ENCODE results near the gene SLF1.
"Not testable (repeated sequence)": the region's sequence is repeated elsewhere in the genome, so short reads cannot be mapped to it uniquely, and the experiment has no call there.

SLF1 gene

DNA sequence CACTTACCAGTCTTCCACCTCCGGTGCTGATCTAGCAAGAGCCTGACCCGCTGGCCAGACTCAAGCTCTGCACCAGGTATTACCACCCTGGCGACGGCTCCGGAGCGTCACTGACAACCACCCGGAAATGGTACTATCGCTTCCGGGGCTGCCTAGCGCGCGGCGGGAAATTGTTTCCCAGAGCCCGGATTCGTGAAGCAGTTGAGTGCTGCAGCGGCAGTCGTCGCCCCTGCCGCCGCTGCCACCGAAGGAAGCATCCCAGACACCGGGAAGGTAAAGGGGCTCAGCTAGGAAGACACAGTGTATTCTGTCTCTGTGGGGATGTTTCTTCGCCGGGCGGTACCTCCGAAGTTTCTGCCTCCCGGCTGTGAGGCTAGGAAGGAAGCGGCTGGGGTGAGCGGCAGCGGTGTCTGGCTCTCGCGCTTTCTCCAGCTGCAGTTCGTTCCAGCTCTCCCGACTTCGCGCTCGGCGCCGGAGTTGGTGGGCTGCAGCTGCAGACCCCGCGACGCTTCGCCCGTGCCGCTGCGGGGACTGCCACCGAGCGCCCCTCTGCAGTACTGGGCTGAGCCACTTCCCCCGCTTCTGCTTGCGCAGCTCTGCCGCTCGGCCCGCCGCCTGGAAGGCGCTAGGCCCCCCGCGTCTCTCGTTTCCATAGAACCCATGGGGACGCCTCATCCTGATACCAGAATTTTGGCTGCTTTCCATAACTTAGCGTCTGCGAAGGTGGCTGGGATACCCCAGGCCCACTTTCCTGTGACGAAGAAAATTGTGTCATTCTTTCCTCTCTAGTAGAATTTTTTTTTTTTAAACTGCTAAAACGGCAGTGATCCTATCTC, at the start of gene SLF1, which contains the start of gene KIAA0825:
Gene SLF1, plus strand, starts transcription at position 177 of the 836 bp plus-strand sequence. CDS start 10,142 bp downstream, outside the sequence.
Gene KIAA0825, minus strand, starts transcription at position 112 of the 836 bp plus-strand sequence. CDS start 81,478 bp downstream, outside the sequence.
- peak; percentile 90 for DNase-seq

DNA sequence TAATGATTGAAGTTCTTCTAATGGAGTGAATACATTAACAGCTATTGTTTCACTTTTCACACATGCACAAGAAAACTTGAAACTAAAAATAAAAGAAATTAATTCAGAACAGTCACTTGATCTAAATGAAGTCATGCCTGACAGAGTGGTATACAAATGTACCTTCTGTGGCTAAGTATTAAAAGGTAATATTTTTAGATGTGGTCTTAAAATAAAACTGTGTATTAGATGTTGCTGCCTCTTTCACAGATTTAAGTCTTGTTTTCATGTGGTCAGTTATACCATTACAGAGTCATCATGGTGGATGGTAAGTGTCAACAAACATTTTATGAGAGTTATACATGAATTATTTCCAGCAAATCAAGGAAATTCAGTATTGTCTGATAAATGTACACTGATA, 47.1 kb upstream of the SLF1 start:
- DNase-seq = no peak

DNA sequence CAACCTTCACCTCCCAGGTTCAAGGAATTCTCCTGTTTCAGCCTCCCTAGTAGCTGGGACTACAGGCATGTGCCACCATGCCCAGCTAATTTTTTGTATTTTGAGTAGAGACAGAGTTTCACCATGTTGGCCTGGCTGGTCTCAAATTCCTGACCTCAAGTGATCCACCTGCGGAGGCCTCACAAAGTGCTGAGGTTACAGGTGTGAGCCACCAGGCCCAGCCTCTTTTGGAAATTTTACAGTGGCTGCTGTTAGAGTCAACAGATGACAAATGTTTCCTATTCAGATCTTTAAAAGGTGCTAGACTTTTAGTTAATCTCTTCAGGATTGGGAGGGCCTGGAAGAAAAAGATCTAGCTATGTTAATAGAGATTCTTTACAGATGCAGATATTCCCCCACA, 45.1 kb upstream of the SLF1 start:
- not testable (repeated sequence) for DNase-seq

DNA sequence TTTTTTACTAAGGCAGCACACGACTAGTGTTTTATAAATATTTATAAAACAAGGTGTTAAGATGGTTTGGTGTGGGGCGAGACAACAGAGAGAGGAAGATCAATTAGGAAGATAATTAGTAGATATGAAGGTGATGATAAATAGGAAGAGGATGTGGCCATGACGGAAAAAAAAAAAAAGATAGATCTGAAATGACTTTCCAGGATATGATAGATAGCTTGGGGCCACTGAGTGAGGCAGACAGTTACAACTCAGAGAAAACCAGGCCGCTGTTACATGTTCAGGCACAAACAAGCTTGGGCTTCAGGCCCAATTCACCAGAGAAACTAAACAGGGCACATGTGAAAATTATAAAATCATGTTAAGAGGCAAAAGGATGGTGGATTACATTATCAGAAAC, 43.3 kb upstream of the SLF1 start:
- no peak for DNase-seq

DNA sequence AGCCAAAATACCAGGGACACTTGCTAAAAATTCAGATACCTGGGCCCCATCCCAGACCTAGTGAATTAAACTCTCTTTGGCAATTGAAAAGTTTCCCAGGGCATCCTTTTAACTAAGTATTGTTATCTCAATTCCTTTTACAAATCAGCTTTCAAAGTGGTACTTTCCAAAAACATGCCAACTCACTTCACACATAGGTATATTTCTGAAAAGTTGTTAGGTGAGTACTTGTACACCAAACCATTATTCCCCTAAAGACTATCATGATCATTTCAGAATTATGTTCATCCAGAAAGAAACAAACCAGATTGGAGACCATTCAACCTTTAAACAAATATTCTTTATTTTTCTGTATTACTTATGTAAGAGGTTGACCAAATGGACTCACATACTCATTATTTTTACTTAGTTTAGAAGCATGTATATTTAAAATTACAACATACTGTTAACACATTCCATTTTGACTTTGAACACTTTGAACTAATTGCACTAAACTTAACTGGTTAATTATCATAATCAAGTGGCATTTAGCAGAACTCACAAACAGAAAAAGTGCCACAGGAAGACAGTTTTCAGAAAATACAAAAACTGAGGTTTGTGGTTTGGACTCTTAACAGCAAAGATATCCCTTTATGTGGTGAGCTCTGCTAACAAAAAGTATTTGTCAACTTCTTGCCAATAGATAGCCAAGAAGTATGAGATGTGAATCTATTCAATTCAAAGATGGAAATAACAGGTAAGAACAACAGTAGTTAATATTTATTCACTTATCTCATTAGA, 40.8 kb upstream of the SLF1 start:
- no peak for DNase-seq

DNA sequence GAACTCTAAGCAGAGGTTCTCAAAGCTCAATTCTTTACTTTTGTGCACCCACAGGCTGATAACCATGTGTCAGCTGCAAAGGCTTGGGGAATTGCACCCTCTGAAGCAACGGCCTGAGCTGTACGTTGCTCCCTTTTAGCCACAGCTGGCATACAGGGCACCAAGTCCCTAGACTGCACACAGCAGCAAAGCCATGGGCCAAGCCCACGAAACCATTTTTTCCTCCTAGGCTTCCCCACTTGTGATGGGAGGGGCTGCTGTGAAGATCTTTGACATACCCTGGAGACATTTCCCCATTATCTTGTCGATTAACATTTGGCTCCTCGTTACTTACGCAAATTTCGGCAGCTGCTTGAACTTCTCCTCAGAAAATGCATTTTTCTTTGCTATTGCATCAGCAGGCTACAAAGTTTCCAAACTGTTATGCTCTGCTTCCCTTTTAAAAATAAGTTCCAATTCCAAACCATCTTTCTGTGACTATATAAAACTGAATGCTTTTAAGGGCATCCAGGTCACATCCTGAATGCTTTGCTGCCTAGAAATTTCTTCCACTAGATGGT, 23.1 kb upstream of the SLF1 start:
- DNase-seq = no peak

DNA sequence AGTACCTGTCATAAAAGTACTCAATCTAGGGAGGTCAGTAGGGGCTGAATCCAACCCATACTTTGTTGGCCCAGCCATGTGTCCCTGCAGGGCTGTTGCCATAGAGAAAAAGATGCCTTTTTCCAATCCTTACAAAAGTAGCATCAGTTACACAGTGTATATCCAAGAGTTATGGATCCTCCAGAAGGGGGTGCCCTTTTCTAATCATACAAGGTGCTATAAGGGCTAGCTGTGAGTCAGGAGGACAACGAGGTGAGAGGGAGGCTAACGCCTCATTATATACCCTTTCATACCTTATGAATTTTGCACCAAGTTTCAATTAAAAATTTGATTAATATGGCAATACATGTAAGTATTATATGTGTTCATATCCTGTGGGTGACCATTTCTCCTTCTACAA, 4.9 kb upstream of the SLF1 start:
- no peak for DNase-seq

DNA sequence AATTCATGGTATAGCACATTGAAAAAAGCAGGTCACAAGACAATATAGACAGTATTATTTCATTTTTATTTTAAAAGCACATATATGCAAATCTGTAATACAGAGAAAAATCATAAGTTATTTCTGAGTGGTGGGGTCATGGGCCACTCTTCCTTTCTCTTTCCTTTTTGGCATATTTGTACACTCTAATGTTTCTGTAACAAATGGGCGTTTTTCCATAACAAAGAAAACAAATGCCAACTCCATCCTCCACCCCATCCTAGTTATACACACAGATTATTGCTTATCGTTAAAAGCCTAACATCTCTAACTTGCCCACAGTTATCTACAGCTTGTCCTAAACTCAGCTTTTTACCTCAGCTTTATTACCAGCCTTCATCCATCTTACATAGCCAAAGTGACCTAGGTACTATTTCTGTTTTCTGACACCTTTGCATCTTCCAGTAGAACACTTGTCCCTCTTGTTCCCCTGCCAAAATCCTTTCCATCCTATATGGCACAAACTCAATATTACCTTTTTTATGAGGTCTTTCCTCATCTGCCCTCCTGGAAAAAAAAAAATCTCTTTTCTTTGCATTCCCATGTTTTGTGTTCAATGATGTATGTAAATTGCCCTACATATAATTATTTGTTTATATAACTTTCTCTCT, 4.2 kb upstream of the SLF1 start:
- no peak for DNase-seq

DNA sequence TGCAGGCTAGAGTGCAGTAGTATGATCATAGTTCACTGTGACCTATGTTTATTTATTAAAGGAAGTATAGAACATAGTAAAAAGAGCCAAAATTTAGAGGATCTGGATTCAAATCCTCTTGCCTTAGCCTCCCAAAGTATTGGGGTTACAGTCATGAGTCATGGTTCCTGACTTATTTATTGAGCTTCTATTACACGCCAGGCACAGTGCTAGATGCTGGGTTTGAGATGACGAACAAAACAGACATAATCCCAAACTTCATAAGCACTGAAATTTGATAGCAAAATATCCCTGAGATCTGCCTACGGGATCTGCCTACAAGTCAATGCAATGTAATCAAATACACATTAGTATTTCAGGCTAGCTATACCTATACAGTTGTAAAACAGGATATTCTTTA, 2.6 kb upstream of the SLF1 start:
- DNase-seq = no peak

DNA sequence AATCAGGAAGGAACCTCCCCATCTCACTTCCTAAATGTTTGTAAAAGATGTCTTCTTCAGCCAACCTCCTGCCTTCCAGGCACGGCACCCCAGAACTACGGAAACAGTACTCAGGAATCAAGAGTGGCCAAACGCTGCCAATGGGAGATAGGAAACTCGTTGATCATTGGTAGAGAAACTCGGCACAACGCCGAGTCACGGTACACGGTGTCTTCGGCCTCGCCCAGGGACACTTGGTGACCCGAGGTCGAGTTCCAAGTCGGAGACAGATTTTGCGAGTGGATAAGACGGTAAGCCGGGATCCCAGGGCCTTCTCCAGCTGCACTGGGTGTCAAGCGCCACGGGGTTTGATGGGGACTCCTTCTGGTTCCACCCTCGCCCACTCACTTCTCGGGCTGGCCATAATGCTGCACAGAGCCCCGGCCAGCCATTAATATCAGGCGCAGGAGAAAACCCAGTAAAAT, 408 bp upstream of the SLF1 start:
- DNase-seq = no peak

DNA sequence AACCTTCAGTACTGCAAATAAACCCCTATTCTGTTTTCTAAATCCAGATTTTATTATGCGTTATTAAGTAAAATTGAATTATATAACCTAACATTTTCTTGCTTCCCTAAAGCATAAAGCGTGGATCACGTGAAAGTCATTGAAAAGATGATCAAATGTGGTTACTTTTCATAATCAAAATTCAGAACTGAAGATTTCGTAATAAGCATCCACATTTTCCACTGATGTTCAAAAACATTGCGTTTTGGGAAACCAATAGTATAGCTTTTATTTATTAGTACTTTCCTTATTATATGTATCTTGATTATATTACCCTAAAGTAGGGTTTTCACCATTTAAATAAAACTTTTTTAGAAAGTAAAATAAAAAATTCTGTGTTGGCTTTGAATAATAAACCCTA, 1.8 kb downstream of the SLF1 start:
- no peak for DNase-seq

DNA sequence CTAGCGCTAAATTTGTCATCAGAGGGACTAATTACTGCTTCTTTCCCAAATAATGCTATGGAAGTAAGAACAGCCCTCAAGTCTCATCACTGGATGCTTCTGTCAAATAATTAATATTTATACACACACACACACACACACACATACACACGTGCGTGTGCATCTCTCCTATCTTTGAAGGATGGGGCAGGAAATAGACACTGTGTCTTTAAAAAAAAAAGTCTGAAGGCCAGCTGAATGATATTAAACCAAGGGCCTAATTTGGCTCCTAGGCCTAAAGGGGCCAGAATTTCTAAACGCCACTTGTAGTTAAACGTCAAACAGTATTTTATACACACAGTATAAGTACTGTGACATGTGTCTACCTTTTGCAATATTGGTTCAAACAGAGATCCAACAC, 3.3 kb downstream of the SLF1 start:
- DNase-seq = no peak

DNA sequence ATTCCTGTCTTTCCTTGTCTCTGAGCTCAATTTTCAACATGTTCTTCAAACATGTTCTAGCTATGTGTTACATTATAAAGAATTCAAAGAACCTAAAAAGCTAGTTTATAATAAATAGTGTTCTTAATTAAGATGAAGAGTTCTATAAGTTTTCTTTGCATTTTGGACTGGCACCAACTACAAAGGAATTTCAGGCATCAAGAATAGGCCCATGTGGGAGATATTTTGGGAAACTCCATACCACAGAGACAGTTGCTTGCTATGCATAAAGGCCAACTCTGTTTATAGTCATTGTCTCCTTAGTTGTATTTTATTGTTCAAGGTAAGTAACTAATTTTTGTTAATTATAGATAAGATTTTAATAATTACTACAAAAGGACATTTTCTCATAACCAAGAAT, 4.5 kb downstream of the SLF1 start:
- DNase-seq = no peak

DNA sequence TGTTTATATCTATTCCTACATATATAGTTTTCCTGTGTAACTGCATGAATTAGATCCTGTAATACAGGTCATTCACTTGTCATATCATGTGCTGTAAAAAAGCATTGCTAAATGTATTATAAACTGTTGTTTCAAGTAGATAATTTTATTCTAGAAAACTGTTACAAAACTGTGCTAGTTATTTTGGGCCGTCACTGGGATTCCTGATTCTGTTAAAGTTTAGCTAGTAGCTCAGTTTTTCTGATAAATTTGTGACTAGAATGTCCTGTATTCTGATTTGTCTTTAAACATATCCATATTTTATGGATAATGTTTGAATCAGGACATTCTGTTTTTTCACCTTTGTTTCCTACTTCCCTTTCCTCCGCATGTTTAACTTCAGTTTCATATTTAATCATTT, 5.4 kb downstream of the SLF1 start:
- DNase-seq = no peak

DNA sequence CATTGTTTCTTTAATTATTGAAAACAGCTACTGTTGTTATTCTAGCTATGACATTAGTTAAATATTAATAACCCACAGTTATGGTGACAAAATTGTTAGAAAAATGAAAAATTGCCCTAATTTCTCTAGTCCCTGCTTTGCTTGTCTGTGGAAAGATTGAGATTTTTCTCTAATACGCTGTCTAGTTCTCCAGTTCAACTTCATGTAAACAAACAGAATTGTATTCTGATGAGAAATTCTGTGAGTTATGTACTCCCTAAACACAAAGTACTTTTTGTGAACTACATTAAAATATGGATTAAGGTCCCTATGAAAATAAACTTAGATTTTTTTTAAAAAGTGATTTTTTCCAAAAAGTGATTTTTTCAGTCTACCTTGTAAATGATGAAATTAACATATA, 8.7 kb downstream of the SLF1 start:
- no peak for DNase-seq

DNA sequence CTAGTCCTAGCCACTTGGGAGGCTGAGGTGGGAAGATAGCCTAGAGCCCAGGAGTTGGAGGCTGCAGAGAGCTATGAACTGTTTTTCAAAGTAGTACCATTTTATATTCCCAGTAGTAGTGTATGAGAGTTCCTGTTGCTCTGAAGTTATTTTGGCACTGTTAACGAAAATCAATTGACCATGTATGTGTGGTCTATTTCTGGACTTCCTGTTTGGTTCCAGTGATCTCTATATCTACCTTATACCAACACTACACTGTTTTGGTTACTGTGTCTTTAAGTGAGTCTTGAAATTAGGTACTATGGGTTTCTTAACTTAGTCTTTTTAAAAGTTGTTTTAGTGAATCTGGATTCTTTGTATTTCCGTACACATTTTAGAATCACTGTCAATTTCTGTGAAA, 13.6 kb downstream of the SLF1 start:
- DNase-seq = no peak

DNA sequence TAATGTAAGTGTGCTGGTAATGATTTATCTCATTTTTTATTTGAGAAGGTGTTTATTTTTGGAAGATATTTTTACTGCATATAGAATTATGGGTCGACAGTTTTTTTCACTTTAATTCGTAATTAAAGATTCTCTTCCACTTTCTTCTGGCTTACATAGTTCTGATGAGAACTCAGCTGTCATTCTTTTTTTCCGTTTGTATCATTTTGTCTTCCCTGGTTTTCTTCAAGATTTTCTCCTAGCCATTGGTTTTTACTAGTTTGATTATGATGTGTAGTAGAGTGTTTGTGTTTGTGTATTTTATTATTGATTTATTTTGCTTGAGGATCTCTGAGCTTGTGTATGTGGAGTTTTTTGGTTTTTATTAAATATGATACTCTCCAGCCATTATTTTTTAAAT, 21.7 kb downstream of the SLF1 start:
- DNase-seq = no peak

DNA sequence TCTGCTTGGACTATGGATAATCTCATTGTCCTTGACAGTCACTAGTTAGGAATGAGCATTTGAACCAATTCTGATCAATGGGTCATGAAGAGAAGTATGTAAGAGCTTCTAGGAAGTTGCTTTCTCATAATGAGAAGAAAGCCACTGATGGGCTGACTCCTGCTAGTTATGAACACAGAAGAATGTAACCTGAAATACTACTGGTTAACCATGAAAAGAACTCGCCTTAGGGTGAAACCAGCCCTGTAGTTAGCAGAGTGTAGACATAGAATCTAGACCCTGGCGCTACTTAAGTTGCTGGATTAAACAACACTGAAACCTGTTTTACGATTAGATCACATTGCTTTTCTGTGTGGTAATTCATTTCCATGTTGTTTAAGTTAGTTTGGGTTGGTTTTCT, 26.6 kb downstream of the SLF1 start:
- DNase-seq = no peak

DNA sequence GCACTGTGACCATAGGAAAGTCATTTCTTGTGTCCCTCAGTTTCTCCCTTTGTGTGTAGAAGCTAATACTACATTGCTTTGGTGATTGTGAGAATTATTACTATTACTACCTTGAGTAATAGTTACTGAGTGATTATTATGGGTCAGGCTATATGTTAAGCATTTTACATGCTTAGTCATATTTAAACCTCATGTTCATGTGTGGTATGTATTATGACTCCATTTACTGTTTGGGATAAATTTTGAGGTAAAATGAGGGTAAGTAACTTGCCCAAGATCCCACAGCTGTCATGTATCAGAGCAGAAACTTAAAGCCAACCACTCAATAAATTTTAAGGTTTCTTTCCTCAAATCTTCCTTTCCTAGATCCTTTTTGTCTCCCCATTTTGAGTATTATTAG, 28.3 kb downstream of the SLF1 start:
- no peak for DNase-seq

DNA sequence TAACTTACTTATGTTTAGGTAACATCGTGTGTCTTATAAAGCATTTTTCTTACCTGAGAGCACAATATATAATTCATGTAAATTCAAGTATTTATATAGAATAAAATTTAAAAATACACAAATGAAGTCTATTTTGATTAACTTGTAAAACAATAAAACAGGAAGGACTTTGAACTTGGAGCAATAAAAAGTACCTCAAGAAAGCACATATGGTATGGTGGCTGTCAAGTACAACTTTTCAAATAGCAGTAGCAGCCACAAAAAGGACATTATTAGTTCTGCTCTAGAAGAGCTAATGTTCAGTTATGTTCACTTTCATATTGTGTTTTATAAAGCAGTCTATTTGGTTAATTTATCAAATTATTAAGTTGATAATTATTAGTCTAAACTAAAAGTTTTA, 31.4 kb downstream of the SLF1 start:
- DNase-seq = no peak

DNA sequence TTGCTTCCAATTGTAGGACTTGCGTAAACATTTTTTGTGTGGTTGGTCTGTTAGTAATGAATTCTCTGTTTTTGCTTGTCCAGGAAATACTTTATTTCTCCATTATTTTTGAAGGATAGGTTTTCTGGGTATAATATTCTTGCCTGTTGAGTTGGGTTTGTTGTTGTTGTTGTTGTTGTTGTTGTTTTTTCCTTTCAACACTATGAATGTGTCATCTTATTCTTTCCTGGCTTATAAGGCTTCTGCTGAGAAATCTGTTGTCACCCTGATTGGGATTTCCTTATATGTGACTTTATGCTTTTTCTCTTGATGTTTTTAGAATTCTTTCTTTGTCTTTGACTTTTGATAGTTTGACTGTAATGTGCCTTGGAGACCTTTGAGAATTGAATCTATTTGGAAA, 39.8 kb downstream of the SLF1 start:
- no peak for DNase-seq

DNA sequence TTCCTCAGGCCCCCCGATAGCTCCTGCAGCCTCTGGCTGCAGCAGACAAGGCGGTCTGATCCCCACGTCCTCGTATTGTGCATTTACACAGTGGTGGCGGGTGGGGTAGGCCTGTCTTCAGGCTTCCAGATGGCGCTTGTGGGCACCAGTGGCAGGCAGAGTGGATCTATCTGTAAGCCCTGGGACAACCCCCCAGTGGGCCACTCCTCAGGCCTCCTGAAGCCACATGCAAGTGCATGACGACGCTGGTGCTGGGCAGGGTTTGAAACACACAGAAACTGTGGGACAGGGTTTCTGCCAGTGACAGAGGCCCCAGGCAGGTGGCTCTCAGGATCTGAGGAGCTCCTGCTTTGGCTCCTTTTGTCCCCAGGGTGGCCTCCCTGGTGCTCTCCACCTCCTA, 42.0 kb downstream of the SLF1 start:
- DNase-seq = no peak

DNA sequence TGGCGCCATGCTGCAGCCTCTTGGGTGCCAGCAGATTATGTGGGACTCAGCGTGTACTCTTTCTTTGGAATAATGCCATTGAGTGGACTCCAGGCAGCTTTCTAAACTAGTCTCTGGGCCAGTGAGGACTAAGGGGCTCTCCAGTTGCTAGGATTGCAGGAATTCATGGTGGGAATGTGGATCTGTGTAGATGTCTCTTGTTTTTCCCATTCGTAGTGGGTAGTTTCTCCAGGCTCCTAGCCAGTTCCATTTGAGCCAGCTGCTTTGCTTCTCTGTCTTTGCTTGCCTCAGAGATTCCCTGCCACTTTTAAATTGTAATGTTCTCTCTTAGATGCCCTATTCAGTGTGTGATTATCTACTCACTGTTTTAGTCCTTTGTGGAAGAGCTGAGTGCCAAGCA, 42.6 kb downstream of the SLF1 start:
- DNase-seq = no peak
